Femur (tissue), 1 donor: ENCODE measurements around the gene KIRREL2.
"Not testable (repeated sequence)": the region's sequence is repeated elsewhere in the genome, so short reads cannot be mapped to it uniquely, and the experiment has no call there.

Experiments used
- DNase-seq: peaks from one replicate; pipeline ENCODE4 v3.0.0-alpha.2; 2017

KIRREL2 gene

DNA sequence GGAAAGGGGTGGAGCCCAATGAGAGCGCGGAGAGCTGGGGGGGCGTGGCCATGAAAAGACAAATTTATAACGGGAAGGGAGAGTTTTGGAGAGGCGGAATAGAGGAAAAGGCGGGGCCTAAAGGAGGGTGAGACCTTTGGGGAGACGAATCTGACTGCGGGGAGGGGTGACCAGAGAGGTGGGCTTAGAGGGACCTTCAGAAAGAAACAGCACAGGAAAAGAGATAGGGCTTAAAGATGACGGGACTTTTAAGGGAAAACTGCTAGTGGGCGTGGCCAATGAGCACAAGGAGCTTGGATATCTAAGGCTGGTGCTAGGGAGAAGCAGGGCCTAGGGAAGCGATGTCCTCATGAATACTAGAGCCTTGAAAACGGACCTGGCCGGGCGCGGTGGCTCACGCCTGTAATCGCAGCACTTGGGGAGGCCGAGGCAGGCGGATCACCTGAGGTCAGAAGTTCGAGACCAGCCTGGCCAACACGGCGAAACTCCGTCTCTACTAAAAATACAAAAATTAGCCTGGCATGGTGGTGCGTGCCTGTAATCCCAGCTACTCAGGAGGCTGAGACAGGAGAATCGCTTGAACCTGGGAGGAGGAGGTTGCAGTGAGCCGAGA lies 13.5 kb downstream of the KIRREL2 start:
- DNase-seq = not testable (repeated sequence)

DNA sequence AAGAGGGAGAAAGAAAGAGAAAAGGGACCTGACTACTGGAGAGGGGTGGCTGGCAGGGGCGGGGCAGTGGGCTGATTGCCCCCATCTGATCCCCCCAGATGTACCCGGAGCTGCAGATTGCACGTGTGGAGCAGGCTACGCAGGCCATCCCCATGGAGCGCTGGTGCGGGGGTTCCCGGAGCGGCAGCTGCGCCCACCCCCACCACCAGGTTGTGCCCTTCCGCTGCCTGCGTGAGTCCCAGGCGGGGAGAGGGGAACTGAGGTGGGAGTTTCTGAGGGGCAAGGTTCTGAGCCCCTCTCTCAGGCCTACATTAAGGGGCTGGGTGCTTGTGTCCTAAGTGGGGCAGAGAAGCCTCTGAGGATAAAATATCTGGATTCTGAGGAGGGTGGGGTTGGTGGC lies 14.1 kb downstream of the KIRREL2 start:
- DNase-seq = no peak

DNA sequence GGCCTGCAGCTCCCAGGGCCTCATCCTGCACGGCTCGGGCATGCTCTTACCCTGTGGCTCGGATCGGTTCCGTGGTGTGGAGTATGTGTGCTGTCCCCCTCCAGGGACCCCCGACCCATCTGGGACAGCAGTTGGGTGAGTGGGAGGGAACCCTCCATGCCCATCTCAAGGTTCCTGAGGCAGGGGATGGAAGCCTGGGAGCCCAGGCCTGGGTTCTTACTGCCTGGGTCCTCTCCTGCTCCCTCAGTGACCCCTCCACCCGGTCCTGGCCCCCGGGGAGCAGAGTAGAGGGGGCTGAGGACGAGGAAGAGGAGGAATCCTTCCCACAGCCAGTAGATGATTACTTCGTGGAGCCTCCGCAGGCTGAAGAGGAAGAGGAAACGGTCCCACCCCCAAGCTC lies 14.9 kb downstream of the KIRREL2 start:
- DNase-seq = no peak

DNA sequence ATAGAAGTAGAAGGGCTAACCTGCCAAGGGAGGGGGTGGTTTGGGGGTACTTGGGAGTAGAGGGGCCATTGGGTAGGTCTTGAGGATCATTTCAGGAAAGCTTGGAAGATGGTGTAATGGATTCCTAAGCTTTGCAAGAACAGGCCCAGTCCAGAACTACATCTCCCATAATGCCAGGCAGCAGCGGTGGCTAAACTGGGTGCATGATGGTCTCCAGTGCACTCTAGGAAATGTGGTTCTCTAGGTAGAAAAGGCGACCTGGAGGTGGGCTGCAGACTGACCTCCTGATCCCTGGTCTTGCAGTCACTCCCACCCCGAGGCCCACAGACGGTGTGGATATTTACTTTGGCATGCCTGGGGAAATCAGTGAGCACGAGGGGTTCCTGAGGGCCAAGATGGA lies 15.5 kb downstream of the KIRREL2 start:
- DNase-seq = no peak

DNA sequence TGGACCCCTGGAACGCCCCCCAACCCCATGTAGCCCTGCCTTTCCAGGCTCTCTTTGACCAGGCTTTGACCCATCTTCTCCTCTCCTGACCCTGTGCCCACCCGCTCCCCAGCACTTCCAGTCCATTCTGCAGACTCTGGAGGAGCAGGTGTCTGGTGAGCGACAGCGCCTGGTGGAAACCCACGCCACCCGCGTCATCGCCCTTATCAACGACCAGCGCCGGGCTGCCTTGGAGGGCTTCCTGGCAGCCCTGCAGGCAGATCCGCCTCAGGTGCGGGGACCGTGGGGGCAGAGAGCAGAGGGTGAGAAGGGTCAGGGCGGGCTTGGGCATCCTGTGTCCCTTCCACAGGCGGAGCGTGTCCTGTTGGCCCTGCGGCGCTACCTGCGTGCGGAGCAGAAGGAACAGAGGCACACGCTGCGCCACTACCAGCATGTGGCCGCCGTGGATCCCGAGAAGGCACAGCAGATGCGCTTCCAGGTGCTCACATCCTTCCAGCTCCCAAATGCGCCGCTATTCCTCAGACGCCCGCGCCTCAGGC lies 17.8 kb downstream of the KIRREL2 start:
- DNase-seq = no peak

DNA sequence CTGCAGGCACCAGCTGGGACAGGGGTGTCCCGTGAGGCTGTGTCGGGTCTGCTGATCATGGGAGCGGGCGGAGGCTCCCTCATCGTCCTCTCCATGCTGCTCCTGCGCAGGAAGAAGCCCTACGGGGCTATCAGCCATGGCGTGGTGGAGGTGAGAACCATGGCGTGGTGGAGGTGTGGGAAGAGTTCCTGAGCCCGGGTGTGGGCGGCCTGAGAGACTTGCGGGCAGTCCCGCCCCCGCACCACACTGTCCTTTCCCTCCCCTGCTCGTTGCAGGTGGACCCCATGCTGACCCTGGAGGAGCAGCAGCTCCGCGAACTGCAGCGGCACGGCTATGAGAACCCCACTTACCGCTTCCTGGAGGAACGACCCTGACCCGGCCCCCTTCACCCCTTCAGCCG lies 22.4 kb downstream of the KIRREL2 start:
- DNase-seq = no peak

DNA sequence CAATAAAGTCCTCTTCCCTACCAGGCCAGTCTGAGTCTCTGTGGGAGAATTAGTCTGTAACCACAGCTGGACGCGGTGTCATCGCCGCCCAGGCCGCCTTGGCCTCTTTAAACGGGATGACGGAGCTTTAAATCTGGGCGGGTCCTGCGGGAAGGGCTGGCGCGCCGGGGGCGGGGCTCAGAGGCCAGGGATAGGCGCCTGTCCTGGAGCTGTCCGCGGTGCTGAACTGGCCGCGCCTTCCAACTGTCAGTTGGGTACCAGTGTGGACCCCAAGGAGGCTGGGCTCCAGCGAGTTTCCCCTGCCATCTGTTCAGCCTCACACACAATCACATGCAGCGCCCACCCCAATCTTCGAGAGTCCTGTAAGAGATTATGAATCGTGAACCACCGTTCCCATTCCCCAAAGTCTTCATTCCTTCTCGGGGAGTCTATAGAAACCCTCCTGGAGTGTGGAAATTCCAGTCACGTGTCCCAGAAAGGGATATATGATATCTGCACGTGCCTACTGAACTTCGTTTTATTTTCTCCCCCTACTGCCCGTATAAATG lies 23.1 kb downstream of the KIRREL2 start:
- DNase-seq = peak; percentile 92

DNA sequence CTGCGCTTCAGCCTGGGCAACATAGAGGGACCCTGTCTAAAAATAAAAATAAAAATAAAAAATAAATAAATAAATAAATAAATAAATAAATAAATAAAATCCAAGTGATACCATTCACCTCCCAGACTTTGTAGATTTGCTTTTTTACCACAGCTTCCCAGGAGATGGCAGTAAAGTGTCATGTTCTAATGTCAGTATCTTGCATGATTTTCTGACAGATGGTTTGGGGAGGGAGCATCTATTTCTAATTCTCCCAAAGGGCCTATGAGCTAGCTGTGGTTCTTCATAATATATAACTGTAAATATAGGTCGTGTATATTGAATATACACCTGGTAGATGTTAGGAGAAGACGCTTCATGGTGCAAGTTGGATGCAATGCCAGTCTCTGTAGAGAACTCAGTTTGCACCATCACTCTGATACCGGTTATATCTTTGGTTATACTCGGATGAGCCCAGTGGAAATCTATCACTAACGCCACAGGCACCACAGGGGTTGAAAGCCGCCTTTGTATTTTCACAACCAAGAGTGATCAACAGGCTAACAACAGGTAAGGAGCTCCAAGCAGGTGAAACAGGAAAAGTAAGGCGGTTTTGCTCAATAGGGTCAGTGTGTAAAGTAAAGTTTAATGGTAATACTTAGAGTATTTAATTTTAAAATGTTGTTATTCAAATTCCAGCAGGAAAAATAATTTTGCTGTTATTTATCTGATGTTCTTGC lies 25.6 kb downstream of the KIRREL2 start:
- no peak for DNase-seq

DNA sequence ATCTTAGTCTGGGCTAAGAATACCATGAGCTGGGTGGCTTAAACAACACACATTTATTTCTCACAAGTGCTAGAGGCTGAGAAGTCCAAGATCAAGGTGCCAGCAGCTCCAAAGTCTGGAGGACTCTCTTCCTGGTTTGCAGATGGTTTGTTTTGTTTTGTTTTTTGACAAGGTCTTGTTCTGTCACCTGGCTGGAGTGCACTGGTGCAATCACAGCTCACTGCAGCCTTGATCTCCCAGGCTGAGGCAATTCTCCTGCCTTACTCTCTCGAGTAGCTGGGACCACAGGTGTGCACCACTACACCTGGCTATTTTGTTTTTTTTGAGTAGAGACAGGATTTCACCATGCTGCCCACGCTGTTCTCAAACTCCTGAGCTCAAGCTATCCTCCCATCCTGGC lies 27.2 kb downstream of the KIRREL2 start:
- no peak for DNase-seq

DNA sequence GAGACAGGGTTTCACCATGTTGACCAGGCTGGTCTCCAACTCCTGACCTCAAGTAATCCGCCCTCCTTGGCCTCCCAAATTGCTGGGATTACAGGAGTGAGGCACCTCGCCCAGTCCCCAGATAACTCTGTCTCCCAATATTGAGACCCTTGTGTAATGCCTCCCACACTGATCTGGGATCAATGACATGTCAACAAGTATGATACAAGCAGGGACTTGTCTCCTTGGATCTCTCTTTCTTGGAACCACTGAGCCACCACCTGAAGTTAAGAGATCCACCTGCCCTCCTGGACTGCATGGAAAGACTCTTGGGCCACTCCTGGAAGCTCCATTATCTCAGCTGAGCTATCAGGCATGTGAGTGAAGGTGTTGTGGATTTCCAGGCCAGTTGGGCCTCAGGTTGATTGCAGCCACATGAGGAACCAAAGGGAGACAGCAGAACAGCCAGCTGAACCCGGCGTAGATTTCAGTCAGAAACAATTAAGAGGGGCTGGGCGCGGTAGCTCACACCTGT lies 28.6 kb downstream of the KIRREL2 start:
- DNase-seq = no peak

DNA sequence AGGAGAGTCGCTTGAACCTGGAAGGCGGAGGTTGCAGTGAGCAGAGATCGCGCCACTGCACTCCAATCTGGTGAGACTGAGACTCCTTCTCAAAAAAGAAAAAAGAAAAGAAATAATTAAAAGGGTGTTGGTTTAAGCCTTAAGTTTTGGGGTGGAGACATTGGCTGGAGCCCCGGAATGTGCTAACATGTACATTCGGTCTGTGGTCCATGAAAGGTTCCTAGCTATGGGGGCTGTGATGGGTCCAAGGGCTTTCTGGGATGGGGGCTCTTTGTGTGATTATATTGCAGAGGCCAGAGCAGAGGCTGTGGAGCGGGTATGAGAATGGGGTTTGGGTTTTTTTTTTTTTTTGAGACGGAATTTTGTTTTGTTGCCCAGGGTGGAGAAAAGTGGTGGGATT lies 29.2 kb downstream of the KIRREL2 start:
- DNase-seq = no peak

DNA sequence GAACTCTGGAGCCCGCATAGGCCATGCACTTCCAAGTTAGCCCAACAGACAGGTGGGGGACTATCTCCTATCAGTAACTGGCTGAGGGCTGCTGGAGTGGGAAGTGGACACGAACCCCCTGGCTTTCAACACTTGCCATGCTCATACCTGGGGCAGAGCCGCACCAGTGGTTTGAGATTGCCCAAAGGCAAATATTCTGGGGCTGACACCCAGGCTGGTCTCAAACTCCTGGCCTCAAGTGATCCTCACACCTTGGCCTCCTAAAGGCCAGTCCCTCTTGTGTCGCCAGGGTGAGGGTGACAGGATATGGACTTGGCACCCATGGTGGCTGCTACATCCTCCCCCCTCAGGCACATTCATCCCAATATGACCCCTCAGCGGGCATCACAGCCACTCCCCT lies 30.5 kb downstream of the KIRREL2 start:
- no peak for DNase-seq

DNA sequence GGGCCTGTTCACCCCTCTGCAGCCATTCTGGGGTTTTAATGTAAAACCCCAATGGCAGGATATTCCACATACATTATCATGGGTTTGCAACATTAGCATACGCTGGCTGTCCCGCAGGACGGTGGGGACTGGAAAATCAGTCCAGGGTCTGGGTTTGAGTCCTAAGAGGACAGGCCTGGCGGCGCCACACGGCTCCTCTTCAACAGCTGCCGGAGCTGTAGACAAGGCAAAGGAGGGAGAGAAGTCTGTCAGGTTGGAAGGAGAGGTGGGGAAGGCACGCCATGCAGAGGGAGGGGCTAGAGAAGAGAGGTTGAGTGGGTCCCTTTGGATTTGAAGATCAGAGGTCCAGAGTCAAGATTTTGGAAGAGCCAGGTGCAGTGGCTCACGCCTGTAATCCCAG lies 31.7 kb downstream of the KIRREL2 start:
- DNase-seq = no peak

DNA sequence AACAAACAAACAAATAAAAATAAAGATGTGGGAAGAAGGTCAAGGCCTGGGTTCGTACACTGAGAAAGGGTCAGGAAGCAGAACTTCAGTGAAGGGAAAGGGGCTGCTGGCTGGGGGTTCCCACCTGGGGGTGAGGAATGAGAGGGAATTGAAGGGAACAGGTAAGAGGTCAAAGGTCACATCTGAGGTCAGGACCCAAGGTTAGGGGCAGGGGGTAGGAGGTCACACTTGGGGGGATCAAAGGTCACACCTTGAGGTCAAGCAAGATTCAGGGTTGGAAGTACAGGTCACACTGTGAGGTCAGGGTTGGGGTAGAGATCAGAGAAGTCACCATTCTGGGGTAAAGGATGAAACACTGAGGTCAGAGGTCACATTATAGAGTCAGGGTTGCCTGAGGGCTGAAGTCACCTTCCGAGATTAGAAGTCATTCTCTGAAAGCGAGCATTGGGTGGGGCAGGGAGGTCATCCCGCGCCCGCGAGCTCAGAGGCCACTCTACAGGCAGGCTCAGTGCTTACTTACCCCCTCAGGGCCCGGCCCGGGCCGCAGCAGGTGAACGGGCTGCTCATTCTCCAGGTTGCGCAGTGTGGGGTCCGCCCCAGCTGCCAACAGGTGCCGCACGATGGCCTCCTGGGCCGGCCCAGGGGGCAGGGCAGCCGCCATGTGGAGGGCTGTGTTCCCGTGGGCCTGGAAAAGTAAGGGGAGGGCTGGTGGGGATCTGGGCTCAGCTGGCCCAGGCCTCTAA lies 32.8 kb downstream of the KIRREL2 start:
- DNase-seq = no peak

DNA sequence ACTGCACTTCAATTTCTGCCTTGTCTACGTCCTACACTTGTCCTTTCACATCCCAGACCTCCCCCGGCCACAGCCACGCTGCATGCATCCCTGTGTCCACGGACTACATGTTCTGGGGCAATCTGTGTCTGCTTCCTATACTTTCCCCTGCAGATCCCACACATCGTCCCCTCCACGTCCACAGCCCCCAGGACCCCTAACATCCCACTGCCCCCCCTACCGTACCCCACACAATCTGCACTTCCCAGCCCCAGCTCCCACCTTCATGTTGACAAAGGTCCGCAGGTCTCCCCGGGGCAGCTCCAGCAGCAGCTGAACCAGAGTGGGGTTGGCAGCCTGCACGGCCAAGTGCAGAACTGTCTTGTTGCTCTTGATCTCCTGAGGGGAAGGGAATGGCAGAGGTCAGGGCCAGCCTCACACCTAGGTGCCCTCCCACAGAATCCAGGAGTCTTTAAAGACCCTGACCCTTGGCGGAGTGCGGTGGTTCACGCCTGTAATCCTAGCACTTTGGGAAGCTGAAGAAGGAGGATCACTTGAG lies 33.5 kb downstream of the KIRREL2 start:
- no peak for DNase-seq

DNA sequence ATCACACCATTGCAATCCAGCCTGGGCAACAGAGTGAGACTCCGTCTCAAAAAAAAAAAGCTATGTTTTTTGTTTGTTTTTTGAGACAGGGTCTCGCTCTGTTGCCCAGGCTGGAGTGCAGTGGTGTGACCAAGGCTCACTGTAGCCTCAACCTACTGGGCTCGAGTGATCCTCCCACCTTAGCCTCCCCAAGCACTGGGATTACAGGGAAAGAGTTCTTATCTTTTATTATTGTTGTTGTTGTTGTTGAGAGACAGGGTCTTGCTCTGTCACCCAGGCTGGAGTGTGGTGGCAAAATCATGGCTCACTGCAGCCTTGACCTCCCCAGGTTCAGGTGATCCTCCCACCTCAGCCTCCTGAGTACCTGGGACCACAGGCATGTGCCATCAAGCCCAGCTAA lies 35.1 kb downstream of the KIRREL2 start:
- not testable (repeated sequence) for DNase-seq

DNA sequence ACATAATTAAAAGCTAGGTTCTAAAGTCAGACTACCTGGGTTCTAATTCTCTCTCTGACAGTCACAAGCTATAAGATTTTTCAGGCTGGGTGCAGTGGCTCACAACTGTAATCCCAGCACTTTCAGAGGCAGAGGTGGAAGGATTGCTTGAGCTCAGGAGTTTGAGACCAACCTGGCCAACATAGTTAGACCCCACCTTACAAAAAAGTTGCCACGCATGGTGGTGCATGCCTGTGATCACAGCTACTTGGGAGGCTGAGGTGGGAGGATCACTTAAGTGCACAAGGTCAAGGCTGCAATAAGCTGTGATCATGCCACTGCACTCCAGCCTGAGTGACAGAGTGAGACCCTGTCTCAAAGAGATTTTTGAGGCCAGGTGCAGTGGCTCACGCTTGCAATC lies 37.6 kb downstream of the KIRREL2 start:
- DNase-seq = no peak

DNA sequence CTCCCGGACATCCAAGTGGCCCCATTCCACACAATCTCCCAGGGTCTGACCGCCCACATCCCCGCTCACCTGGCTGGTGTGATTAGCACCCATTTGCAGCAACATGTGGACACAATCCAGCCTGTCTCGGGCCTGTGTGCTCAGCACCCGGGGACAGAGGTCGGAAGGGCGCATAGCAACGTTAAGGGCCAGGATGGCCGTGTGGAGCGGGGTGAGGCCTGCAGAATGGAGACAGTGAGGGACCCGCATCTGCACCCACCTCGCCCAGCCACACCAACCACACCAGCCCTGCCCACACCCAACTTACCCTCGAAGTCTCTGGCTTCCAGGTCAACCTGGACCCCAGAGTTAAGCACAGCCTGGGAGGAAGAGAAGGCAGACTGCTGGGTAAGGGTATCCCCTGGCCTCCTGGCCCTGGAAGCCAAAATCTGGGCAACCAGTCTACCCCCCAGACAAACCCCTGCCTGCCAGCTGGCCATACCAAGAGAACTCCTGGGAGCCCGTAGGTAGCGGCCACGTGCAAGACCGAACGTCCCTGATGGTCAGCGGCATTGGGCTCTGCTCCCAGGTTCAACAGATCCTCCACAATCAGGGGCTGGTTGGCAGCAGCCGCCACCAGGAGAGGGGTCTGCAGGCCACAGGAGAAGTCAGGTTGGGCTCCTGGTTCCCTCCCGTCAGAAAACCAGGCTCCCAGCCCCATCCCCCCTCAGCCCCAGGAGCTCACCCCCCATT lies 39.4 kb downstream of the KIRREL2 start:
- DNase-seq = no peak

DNA sequence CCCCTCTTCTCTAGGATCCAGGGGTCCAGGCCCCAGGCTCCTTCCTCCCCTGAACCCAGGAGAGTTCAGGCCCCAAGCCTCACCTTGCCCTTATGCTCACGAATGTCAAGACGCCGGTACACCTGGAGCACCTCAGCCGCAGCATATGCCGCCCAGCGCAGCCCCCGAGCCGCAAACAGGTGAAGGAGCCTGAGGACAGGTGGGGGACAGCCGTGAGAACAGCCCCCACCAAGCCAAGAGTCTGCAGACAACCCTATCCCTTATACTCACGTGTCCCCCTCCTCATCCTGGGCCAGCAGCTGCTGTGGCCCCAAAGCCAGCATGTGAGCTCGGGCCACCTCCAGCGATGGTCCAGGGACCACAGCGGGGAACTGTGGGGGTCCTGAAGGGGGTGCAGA lies 39.9 kb downstream of the KIRREL2 start:
- no peak for DNase-seq

DNA sequence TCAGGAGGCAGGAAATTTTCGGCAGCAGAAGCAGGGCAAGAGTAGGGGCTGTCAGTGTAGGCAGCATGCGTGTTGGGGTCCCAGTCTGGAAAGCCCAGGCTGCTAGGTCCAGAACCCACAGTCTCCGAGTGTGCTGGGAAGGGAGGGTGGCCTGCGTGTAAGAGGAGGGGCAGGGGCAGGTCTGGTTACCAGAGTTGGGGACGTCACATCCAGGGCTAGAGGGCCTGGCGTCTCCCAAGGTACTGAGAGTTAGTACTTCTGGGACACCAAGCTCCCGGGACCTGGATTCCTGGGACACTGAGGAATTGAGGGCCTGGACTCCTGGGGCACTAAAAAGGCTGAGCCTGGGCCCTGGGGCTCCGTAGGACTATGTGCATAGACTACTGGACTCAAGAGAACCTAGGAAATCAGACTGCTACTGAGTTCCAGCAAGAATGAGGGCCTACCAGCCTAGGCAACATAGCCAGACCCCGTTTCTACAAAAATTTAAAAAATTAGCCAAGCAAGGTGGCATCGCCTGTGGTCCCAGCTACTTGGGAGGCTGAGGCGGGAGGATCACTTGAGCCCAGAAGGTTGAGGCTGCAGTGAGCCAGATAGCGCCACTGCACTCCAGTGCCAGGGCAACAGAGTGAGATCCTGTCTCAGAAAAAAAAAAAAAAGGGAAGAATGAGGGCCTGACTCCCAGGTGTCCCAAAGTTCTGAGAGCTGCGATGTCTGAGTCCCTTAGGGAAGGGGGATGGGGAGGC lies 41.2 kb downstream of the KIRREL2 start:
- DNase-seq = no peak

DNA sequence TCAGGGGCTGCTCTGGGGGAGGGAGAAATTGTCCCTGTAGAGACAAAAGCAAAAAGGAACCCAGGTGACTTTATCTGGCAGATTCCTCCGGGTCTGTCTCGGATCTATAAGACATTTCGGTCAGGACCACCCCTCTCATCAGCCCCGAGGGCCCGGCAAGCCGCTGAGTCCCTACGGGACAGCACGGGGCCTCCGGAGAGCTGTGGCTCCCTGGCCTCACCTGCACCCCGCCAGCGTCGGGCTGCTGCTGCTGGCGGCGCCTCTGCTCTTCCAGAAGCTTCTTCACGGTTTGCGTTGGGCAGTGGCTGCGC lies 41.7 kb downstream of the KIRREL2 start:
- no peak for DNase-seq
